ENCODE measurements around the gene KCNK4.
"Not testable (repeated sequence)": the region's sequence is repeated elsewhere in the genome, so short reads cannot be mapped to it uniquely, and the experiment has no call there.

The KCNK4 gene

GRCh38 chr11:64313491-64314145 lies 22.5 kb downstream of the KCNK4 start:
- DNase-seq = no peak

DNA sequence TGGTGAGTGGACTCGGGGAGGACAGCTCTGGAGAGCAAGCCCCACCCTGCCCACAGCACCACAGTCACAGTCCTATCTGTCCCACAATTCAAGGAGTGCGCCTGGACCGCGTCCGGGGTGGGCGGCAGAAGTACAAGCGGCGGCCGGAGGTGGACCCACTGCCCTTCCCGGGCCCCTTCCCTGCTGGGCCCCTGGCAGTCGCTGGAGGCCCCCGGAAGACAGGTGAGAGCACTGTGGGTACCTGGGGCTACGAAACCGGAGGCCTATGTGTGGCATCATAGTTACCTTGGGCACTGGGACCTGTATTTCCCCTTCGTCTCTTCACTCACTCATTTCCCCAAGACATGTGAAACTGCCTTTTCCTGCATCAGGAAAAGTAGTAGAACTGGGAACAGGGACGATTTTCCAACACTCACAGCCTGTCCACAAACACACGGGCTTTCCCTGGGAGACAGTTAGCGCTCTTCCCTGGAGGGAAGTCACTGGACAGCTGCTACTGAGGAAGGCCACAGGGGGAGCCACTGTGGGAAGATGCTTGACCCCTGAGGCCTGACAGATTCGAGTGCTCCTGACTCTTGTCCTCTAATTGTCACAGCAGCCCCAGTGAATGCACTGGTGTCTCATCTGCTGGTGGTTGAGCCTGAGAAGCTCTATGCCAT lies 23.2 kb downstream of the KCNK4 start:
- no peak for DNase-seq

DNA sequence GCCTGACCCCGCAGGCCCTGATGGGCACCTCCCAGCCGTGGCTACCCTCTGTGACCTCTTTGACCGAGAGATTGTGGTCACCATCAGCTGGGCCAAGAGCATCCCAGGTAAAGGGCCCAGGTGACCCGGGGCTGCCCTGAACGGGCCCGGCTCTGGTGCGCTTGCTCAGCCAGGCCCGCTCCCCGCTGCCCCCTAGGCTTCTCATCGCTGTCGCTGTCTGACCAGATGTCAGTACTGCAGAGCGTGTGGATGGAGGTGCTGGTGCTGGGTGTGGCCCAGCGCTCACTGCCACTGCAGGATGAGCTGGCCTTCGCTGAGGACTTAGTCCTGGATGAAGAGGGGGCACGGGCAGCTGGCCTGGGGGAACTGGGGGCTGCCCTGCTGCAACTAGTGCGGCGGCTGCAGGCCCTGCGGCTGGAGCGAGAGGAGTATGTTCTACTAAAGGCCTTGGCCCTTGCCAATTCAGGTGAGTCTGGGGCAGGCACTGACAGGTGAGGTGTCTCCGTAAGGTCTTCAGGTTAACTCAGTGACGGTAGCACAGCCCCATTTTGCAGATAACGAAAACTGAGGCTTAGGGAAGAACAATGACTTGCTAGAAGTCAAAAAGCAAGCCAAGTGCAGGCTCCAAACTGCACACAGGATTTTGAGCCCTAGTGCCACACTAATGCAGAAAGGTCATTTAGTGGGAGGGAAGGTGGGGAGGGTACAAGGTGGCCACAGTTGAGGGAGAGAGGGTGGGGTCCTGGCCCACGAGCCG lies 23.9 kb downstream of the KCNK4 start:
- no peak for DNase-seq

DNA sequence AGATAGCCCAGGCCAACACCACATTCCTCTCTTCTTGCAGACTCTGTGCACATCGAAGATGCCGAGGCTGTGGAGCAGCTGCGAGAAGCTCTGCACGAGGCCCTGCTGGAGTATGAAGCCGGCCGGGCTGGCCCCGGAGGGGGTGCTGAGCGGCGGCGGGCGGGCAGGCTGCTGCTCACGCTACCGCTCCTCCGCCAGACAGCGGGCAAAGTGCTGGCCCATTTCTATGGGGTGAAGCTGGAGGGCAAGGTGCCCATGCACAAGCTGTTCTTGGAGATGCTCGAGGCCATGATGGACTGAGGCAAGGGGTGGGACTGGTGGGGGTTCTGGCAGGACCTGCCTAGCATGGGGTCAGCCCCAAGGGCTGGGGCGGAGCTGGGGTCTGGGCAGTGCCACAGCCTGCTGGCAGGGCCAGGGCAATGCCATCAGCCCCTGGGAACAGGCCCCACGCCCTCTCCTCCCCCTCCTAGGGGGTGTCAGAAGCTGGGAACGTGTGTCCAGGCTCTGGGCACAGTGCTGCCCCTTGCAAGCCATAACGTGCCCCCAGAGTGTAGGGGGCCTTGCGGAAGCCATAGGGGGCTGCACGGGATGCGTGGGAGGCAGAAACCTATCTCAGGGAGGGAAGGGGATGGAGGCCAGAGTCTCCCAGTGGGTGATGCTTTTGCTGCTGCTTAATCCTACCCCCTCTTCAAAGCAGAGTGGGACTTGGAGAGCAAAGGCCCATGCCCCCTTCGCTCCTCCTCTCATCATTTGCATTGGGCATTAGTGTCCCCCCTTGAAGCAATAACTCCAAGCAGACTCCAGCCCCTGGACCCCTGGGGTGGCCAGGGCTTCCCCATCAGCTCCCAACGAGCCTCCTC lies 24.8 kb downstream of the KCNK4 start:
- DNase-seq = not testable (repeated sequence)

- peak; percentile 38 for DNase-seq
These were observed 25.7 kb downstream of the KCNK4 start for GRCh38 chr11:64316672-64317324.

DNA sequence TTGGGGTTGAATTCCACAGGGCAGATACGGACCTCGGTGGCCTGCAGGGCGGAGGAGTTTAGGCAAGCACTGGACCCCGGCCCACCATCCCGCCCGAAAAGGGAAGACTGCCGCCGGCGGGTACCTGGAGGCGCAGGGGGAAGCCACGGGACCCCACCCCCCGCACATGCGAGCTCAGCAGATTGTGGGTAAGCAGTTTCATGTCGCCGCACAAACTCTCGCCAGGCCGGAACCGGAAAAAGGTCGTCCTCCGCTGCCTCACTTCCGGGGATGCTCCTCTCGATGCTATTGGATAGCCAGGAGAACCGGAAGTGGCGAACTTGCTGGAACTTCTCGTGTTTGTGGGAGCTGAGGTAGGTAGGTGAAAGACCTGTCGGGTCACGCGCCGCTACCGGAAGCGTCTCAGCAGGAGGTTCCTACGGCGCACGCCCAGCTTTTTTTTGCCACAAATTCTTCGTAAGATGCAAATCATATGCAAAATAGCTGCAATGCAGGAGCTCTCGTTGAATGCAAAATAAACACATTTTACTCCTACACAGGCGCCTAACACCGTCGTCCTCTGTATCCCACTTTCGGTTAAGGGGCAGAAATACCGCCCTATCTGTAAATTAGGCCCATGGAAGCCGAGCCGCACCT lies 26.3 kb downstream of the KCNK4 start, which contains the start of gene TRMT112:
Gene TRMT112 (minus strand): TSS at position 235 of the 636 bp plus-strand sequence. CDS start 33 bp downstream, at position 202.
- DNase-seq = peak; percentile 93

GRCh38 chr11:64317961-64318765 lies 27.1 kb downstream of the KCNK4 start, which contains the start of gene PRDX5:
Gene PRDX5, plus strand, starts transcription at chr11:64318121. Its CDS starts 95 bp downstream, at chr11:64318216.
- DNase-seq = peak; percentile 88

DNA sequence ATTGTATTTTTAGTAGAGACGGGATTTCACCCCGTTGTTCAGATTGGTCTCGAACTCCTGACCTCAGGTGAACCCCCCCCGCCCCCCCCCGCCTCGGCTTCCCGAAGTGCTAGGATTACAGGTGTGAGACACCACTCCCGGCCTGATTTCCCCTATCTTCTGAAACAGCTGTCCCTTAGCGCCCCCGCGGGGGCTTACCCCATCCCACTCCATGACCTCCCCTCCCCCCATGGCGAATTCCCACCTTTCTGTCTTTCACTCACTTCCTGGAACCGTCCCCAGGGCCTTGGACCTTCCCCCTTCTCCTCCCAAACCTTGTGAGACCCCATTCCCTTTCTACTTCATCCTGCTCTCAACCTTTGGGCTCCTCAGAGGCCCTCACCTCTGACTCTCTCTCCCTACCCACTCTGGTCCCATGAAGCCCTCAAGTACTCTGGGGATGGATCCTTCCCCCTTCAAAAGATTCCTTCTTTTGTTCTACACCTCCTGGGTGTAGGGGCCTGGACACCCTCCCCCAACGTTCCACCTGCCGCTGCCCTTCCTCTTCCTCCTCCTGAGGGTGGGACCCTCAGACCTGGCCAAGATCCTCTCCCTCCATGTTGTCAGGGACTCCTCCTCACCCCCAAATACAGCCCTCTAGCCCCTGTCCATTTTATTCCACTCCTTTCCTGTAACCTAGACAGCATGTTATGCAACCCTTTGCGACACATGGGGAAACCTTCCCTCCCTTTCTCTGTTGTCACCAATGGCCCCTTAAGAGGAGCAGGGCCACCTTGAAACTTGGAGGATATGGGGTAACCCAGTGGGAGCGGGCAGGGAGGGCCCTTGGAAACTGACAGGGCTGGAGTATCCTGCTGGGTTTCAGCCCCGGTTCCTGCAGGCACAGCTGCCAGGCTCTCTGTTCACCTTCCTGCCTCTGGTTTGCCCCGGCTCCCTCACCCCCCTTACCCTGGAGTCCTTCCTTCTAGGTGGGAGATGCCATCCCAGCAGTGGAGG lies 28.0 kb downstream of the KCNK4 start:
- DNase-seq = no peak

DNA sequence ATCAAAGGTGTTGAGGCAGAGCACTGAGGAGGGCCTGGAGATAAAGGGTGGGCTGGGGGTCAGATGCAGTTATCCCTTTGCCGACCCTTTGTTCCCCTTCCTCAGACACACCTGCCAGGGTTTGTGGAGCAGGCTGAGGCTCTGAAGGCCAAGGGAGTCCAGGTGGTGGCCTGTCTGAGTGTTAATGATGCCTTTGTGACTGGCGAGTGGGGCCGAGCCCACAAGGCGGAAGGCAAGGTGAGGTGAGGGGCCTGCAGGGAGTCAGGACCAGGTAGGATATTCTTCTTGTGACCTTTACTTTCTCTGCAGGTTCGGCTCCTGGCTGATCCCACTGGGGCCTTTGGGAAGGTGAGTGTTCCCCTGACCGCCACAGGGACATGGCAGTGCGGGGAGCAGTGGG lies 29.5 kb downstream of the KCNK4 start:
- no peak for DNase-seq

DNA sequence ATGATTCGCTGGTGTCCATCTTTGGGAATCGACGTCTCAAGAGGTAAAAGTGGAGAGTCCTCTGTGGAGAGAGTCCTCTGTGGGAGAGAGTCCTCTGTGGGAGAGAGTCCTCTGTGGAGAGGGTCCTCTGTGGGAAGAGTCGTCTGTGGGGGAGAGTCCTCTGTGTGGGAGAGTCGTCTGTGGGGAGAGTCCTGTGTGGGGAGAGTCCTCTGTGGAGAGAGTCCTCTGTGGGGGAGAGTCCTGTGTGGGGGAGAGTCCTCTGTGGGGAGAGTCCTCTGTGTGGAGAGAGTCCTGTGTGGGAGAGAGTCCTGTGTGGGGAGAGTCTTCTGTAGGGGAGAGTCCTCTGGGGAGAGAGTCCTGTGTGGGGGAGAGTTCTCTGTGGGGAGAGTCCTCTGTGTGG lies 29.9 kb downstream of the KCNK4 start:
- no peak for DNase-seq

DNA sequence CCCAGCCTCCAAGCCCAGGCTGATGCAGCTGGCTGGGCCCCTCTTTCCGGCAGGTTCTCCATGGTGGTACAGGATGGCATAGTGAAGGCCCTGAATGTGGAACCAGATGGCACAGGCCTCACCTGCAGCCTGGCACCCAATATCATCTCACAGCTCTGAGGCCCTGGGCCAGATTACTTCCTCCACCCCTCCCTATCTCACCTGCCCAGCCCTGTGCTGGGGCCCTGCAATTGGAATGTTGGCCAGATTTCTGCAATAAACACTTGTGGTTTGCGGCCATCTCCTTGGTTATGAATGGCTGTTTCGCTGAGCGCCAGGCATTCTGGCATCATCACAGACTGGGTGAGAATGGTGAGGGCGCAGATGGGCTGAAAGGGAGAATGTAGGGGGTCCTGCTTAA lies 30.4 kb downstream of the KCNK4 start:
- DNase-seq = no peak

GRCh38 chr11:64322925-64323260 lies 31.8 kb downstream of the KCNK4 start:
- DNase-seq = no peak

DNA sequence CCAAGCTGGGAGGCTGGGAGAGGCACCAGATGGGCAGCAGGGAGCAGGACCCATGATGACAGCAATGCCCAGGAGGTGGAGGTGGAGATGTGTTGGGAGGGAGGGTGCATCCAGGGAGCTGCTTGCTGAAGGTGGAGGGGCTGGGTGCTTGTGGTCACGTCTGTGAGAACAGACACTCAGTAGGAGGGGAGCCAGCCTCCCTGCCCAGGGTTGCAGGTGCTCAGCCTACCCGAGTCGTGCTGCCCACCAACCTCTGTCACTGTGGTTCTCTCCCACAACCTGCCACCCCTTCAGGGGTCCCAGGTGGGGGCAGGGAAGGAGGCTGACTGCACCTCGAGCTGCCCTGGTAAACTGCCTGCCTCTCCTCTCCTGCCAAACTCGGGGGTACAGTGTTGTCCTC lies 32.3 kb downstream of the KCNK4 start:
- DNase-seq = no peak

- not testable (repeated sequence) for DNase-seq
These were observed 32.9 kb downstream of the KCNK4 start for GRCh38 chr11:64323984-64324383.

DNA sequence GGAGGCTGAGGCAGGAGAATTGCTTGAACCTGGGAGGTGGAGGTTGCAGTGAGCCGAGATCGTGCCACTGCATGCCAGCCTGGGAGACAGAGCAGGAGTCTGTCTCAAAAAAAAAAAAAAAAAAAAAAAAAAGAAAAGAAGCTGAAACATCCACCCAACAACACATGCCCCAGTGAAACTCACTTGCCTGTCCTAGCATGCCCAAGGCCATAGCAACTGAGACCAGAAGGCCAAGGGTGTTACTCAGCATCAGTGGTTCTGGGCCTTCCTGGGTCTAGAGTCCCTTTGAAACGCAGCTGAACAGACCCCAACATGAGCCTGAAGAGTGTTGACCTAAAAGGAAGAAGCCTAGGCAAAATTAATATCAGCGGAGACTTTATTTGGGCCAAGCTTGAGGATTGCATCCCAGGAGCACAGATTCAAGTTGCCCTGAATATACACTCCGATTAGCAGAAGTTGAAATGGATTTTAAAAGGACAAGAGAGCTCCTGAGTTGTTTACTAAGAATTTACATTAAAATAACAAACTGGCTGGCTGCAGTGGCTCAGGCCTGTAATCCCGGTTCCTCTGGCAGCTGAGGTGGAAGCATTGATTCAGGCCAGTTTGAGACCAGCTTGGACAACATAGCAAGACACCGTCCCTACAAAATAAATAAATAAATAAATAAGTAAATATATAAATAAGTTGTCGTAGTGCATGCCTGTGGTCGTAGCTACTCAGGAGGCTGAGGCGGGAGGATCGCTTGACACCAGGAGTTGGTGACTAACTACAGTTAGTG lies 33.8 kb downstream of the KCNK4 start:
- no peak for DNase-seq

GRCh38 chr11:64327375-64327774 lies 36.3 kb downstream of the KCNK4 start:
- DNase-seq = no peak

- DNase-seq = no peak
These were observed 36.9 kb downstream of the KCNK4 start for GRCh38 chr11:64327993-64328392.

DNA sequence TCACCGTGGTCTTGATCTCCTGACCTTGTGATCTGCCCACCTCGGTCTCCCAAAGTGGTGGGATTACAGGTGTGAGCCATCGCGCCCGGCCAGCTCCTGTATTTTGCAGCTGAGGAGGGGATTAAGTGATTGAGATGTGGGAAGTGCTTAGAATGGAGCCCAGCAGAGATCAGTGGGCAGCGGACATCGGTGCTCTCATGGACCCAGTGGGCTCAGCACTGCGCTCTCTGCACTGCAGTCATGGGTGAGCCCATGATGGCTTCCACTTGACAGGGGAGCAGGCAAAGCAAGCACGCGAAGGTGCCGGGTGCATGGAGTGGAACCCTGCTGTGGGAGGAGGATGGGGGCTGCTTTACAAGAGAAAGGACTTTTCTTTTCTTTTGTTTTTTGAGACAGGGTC lies 39.8 kb downstream of the KCNK4 start:
- DNase-seq = no peak
